Measurements from ENCODE around the gene FOXP4.

FOXP4 gene

GRCh38 chr6:41582540-41582939 lies 36.4 kb downstream of the FOXP4 start:
- no peak for DNase-seq (ENCODE audit: low read depth in 2 of 2, low spot score in 1 of 2)

- no peak for DNase-seq (ENCODE audit: low read depth in 2 of 2, low spot score in 1 of 2)
These were observed 37.4 kb downstream of the FOXP4 start for GRCh38 chr6:41583565-41583964.

GRCh38 chr6:41584205-41584604 lies 38.0 kb downstream of the FOXP4 start:
- no peak for DNase-seq (ENCODE audit: low read depth in 2 of 2, low spot score in 1 of 2)

GRCh38 chr6:41584668-41585205 lies 38.6 kb downstream of the FOXP4 start:
- DNase-seq (ENCODE audit: low read depth in 2 of 2, low spot score in 1 of 2), result no peak

- no peak for DNase-seq (ENCODE audit: low read depth in 2 of 2, low spot score in 1 of 2)
These were observed 39.4 kb downstream of the FOXP4 start for GRCh38 chr6:41585605-41586004.

- no peak for DNase-seq (ENCODE audit: low read depth in 2 of 2, low spot score in 1 of 2)
These were observed 40.2 kb downstream of the FOXP4 start for GRCh38 chr6:41586252-41587007.

- no peak for DNase-seq (ENCODE audit: low read depth in 2 of 2, low spot score in 1 of 2)
These were observed 41.1 kb downstream of the FOXP4 start for GRCh38 chr6:41587131-41587879.

GRCh38 chr6:41588111-41588510 lies 41.9 kb downstream of the FOXP4 start:
- DNase-seq (ENCODE audit: low read depth in 2 of 2, low spot score in 1 of 2), result no peak

GRCh38 chr6:41589223-41589622 lies 43.0 kb downstream of the FOXP4 start:
- DNase-seq (ENCODE audit: low read depth in 2 of 2, low spot score in 1 of 2), result no peak

- DNase-seq (ENCODE audit: low read depth in 2 of 2, low spot score in 1 of 2), result no peak
These were observed 43.7 kb downstream of the FOXP4 start for GRCh38 chr6:41589636-41590622.

GRCh38 chr6:41591122-41591521 lies 44.9 kb downstream of the FOXP4 start:
- DNase-seq (ENCODE audit: low read depth in 2 of 2, low spot score in 1 of 2), result no peak

- DNase-seq (ENCODE audit: low read depth in 2 of 2, low spot score in 1 of 2), result peak; percentile 49 to 57
These were observed 45.8 kb downstream of the FOXP4 start for GRCh38 chr6:41591859-41592502.

- no peak for DNase-seq (ENCODE audit: low read depth in 2 of 2, low spot score in 1 of 2)
These were observed 47.2 kb downstream of the FOXP4 start for GRCh38 chr6:41593406-41593805.

- DNase-seq (ENCODE audit: low read depth in 2 of 2, low spot score in 1 of 2), result no peak
These were observed 47.7 kb downstream of the FOXP4 start for GRCh38 chr6:41593839-41594238.

- no peak for DNase-seq (ENCODE audit: low read depth in 2 of 2, low spot score in 1 of 2)
These were observed 48.1 kb downstream of the FOXP4 start for GRCh38 chr6:41594326-41594725.

GRCh38 chr6:41594766-41595165 lies 48.6 kb downstream of the FOXP4 start:
- no peak for DNase-seq (ENCODE audit: low read depth in 2 of 2, low spot score in 1 of 2)

- no peak for DNase-seq (ENCODE audit: low read depth in 2 of 2, low spot score in 1 of 2)
These were observed 49.0 kb downstream of the FOXP4 start for GRCh38 chr6:41595166-41595565.

GRCh38 chr6:41596096-41596685 lies 50.0 kb downstream of the FOXP4 start:
- DNase-seq (ENCODE audit: low read depth in 2 of 2, low spot score in 1 of 2), result no peak

GRCh38 chr6:41596807-41597206 lies 50.6 kb downstream of the FOXP4 start:
- DNase-seq (ENCODE audit: low read depth in 2 of 2, low spot score in 1 of 2), result no peak
